SK-N-MC (cell line): Measurements from ENCODE around the gene LCA5.

ENCODE experiments used
- EZH2 ChIP-seq: fragments of 200-600 bp; sonication (generic); IDR thresholded peaks from one replicate; pipeline ENCODE4 v1.6.1; 2017; ENCODE audit warnings: antibody characterized with exemption
- POLR2AphosphoS5 ChIP-seq: IDR thresholded peaks from 2 replicates; pipeline ENCODE4 v1.6.1; 2012; ENCODE audit warnings: mild to moderate bottlenecking, low read depth, low read length, borderline replicate concordance

DNA sequence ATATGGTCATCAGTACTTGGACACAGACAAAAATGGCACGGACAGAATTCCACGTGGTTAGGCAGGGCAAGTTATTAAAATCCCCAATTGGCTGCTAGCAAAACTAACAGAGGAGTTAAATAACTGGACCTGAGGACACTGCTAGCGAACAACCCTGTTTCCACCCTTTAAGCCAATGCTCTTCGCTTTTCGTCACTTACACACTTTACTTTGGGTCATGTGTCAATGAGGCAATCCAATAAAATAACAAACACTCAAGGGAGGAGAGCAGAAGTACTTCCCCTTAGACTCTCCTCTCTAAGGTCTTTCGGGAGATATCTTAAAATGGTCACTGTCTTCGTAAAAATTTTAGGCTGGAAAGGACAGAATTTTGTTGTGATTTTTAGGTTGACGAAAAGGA is 68.6 kb downstream of the LCA5 start:
- TF ChIP-seq EZH2 (no peak), POLR2AphosphoS5 (no peak)
